ENCODE data around the gene FOCAD. TPM values are rescaled to one million over a fixed set of nuclear protein-coding genes. Genes with fewer than 3 reads are reported as not detected.
A peak's percentile ranks its signal among the peaks of the same experiment; 100 is the strongest.

Gene FOCAD
- total RNA-seq, 1 donor, result 45.6 TPM

DNA sequence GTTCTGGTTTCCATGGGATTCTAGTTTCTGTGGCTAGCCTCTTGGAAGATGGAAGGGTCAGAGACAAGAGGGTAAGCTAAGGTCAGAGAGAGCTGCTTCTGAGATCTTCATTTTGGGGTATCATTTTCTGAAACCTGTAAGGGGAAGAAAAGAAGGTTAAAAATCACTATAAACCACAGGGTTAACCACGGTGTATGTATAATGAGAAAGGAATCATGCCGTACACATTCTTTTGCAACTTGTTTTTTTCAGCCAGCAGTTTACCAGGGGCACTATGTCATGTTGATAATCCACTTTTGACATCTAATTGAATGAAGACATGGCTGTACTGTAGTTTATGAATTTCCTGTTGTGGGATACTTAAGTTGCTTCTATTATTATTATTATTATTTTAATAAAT is 164.4 kb downstream of the FOCAD start:
- Histone ChIP-seq H3K4me2 (ENCODE audit: insufficient read depth, low read length) (no peak overlapping the region), H4K20me1 (ENCODE audit: insufficient read depth, low read length) (no peaks in the 10 kb centered on the region), H3K36me3 (ENCODE audit: insufficient read depth, low read length) (no peaks in the 10 kb centered on the region), H3K79me2 (ENCODE audit: insufficient read depth, low read length) (no peaks in the 10 kb centered on the region), H3K27me3 (ENCODE audit: insufficient read depth, low read length) (no peaks in the 10 kb centered on the region), H2AFZ (ENCODE audit: low read length) (no peak overlapping the region), H3K4me1 (ENCODE audit: insufficient read depth, low read length) (no peaks in the 10 kb centered on the region), H3K27ac (ENCODE audit: low read depth, low read length) (no peak overlapping the region), H3K9me3 (ENCODE audit: low read depth, low read length) (no peaks in the 10 kb centered on the region), H3K4me3 (ENCODE audit: insufficient read depth, low read length) (no peak overlapping the region)
- no peak for DNase-seq (ENCODE audit: insufficient read length, low spot score, missing footprints)
- no peak for TF ChIP-seq CTCF (IDR thresholded peaks at IDR 0.05; ENCODE audit: extremely low read depth, low read depth, low read length)

- H3K9me3 ChIP-seq (ENCODE audit: low read depth, low read length), result no peaks in the 10 kb centered on the region
- H4K20me1 ChIP-seq (ENCODE audit: insufficient read depth, low read length), result no peaks in the 10 kb centered on the region
- no peak overlapping the region for H2AFZ ChIP-seq (ENCODE audit: low read length)
- no peaks in the 10 kb centered on the region for H3K27me3 ChIP-seq (ENCODE audit: insufficient read depth, low read length)
- TF ChIP-seq CTCF (IDR thresholded peaks at IDR 0.05; ENCODE audit: extremely low read depth, low read depth, low read length), result no peak
- H3K36me3 ChIP-seq (ENCODE audit: insufficient read depth, low read length), result no peaks in the 10 kb centered on the region
- peaks cover 2% of the 10 kb centered on the region for H3K79me2 ChIP-seq (ENCODE audit: insufficient read depth, low read length)
- no peak for DNase-seq (ENCODE audit: insufficient read length, low spot score, missing footprints)
- peak overlapping the region; percentile 17 for H3K27ac ChIP-seq (ENCODE audit: low read depth, low read length)
- no peak overlapping the region for H3K4me2 ChIP-seq (ENCODE audit: insufficient read depth, low read length)
- no peak overlapping the region for H3K4me3 ChIP-seq (ENCODE audit: insufficient read depth, low read length)
- H3K4me1 ChIP-seq (ENCODE audit: insufficient read depth, low read length), result no peaks in the 10 kb centered on the region
Measured at GRCh38 chr9:20853866-20854265, 169.8 kb downstream of the FOCAD start.

DNA sequence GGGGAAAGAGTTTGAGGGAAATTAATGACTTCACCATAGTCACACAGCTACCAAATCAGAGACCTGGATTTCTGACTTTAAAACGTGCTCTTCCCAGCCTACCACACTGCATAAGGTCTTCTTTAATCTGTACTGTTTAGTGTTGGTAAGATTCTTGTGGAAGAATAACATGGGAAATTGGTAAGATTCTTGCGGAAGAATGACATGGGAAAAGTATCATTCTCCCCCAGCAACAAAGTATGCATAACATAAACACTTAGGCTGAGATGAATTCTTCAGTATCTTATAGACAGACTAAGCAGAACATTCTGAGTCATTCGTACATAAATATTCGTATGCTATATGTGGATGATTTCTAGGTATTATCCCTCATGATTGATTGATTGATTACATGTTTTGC is 170.4 kb downstream of the FOCAD start:
- no peaks in the 10 kb centered on the region for H3K9me3 ChIP-seq (ENCODE audit: low read depth, low read length)
- H2AFZ ChIP-seq (ENCODE audit: low read length), result no peak overlapping the region
- H3K4me1 ChIP-seq (ENCODE audit: insufficient read depth, low read length), result no peaks in the 10 kb centered on the region
- H3K36me3 ChIP-seq (ENCODE audit: insufficient read depth, low read length), result no peaks in the 10 kb centered on the region
- no peak overlapping the region for H3K4me2 ChIP-seq (ENCODE audit: insufficient read depth, low read length)
- no peaks in the 10 kb centered on the region for H3K27me3 ChIP-seq (ENCODE audit: insufficient read depth, low read length)
- peaks cover 2% of the 10 kb centered on the region for H3K79me2 ChIP-seq (ENCODE audit: insufficient read depth, low read length)
- peak overlapping the region; percentile 17 for H3K27ac ChIP-seq (ENCODE audit: low read depth, low read length)
- no peak overlapping the region for H3K4me3 ChIP-seq (ENCODE audit: insufficient read depth, low read length)
- no peak for TF ChIP-seq CTCF (IDR thresholded peaks at IDR 0.05; ENCODE audit: extremely low read depth, low read depth, low read length)
- H4K20me1 ChIP-seq (ENCODE audit: insufficient read depth, low read length), result no peaks in the 10 kb centered on the region
- no peak for DNase-seq (ENCODE audit: insufficient read length, low spot score, missing footprints)

- H3K4me3 ChIP-seq (ENCODE audit: insufficient read depth, low read length), result no peak overlapping the region
- H3K9me3 ChIP-seq (ENCODE audit: low read depth, low read length), result no peaks in the 10 kb centered on the region
- no peak overlapping the region for H3K27ac ChIP-seq (ENCODE audit: low read depth, low read length)
- H2AFZ ChIP-seq (ENCODE audit: low read length), result no peak overlapping the region
- H3K4me2 ChIP-seq (ENCODE audit: insufficient read depth, low read length), result no peak overlapping the region
- no peaks in the 10 kb centered on the region for H4K20me1 ChIP-seq (ENCODE audit: insufficient read depth, low read length)
- no peaks in the 10 kb centered on the region for H3K36me3 ChIP-seq (ENCODE audit: insufficient read depth, low read length)
- H3K27me3 ChIP-seq (ENCODE audit: insufficient read depth, low read length), result no peaks in the 10 kb centered on the region
- no peaks in the 10 kb centered on the region for H3K79me2 ChIP-seq (ENCODE audit: insufficient read depth, low read length)
- no peak for DNase-seq (ENCODE audit: insufficient read length, low spot score, missing footprints)
- TF ChIP-seq CTCF (IDR thresholded peaks at IDR 0.05; ENCODE audit: extremely low read depth, low read depth, low read length), result no peak
- no peaks in the 10 kb centered on the region for H3K4me1 ChIP-seq (ENCODE audit: insufficient read depth, low read length)
Measured at GRCh38 chr9:20863945-20864344, 179.9 kb downstream of the FOCAD start.
